Measurements from ENCODE around the gene SPON1. TPM values are rescaled to one million over a fixed set of nuclear protein-coding genes. Genes with fewer than 3 reads are reported as not detected.

Gene SPON1
- total and polyA plus RNA-seq, 2 of the 8 experiments (the other 6 are each of a cell fraction or from before 2014, with no cell fraction given), result 1.5 to 5.4 TPM

- H4K91ac ChIP-seq (replicated peaks; ENCODE audit: insufficient read length, low read length), result no peak overlapping the region
- DNase-seq (ENCODE audit: low read depth in 1 of 2, low spot score in 2 of 2) (peak in 1 of 2 experiments; percentile 68), FAIRE-seq (peak; percentile 58)
- H3K36me3 ChIP-seq (ENCODE audit: control insufficient read depth in 2 of 4, insufficient read depth in 4 of 4, low read length in 3 of 4), result no peaks in the 10 kb centered on the region
- H3K23ac ChIP-seq (ENCODE audit: insufficient read length), result no peak overlapping the region
- no peak overlapping the region for H2BK12ac ChIP-seq (ENCODE audit: low read depth, low read length)
- H4K5ac ChIP-seq (ENCODE audit: insufficient read length, low read depth, low read length), result no peak overlapping the region
- no peak overlapping the region for H2BK15ac ChIP-seq (ENCODE audit: low read length)
- no peaks in the 10 kb centered on the region for H4K20me1 ChIP-seq (replicated peaks in 1 of 2; ENCODE audit: control insufficient read depth in 1 of 2, insufficient read depth in 2 of 2, low read length in 2 of 2)
- no peak overlapping the region for H3K56ac ChIP-seq (replicated peaks; ENCODE audit: insufficient read length, low read depth, low read length)
- H2BK5ac ChIP-seq (ENCODE audit: low read depth, low read length), result no peak overlapping the region
- no peak overlapping the region for H3K4me2 ChIP-seq (ENCODE audit: insufficient read depth in 1 of 2, low read depth in 2 of 2, low read length in 2 of 2)
- no peaks in the 10 kb centered on the region for H3K9me3 ChIP-seq (ENCODE audit: insufficient read depth in 2 of 2, low read depth in 1 of 2, low read length in 1 of 2)
- no peaks in the 10 kb centered on the region for H3K79me2 ChIP-seq (ENCODE audit: control insufficient read depth in 1 of 2, insufficient read depth in 2 of 2, low read length in 2 of 2)
- CTCF ChIA-PET (ENCODE audit: partially characterized antibody), result interaction anchor here (0.6 to 5.9 kb wide), 36 partner anchors 8 to 460 kb away, joined by 3 to 32 read pairs (median 4); no protein-coding TSS in a partner anchor
- POLR2A ChIA-PET (ENCODE audit: partially characterized antibody), result no interaction called here
- WGBS, 2 experiments (ENCODE audit: extremely low coverage in 1 of 2, insufficient coverage in 1 of 2, insufficient read length in 1 of 2, insufficient replicate concordance in 2 of 2, low coverage in 1 of 2, low lambda C conversion rate in 2 of 2, missing lambda C conversion rate in 1 of 2), result 48% methylated on average over 6 of the region's 6 CpGs; no CpG with 5 or more reads in 1 of the 2 experiments
- H3K4me1 ChIP-seq (replicated peaks in 1 of 4; ENCODE audit: control insufficient read depth in 3 of 4, insufficient read depth in 4 of 4, low read length in 3 of 4), result peaks cover 2 to 22% (median 14%) of the 10 kb centered on the region in 4 experiments
- H2BK120ac ChIP-seq (replicated peaks; ENCODE audit: low read depth, low read length), result no peak overlapping the region
- no peak overlapping the region for H3K14ac ChIP-seq (ENCODE audit: insufficient read length)
- no peak overlapping the region for H3K18ac ChIP-seq (ENCODE audit: extremely low read depth, low read length)
- H3K4me3 ChIP-seq (ENCODE audit: extremely low read depth in 1 of 4, insufficient read depth in 2 of 4, low read depth in 3 of 4, low read length in 4 of 4), result no peak overlapping the region
- no peak overlapping the region for H3K27ac ChIP-seq (ENCODE audit: low read depth, low read length)
- H2AFZ ChIP-seq (ENCODE audit: low read length), result peak overlapping the region; percentile 79; the same call in 1 of the 2 replicates
- peaks cover 0 to 3% (median 0%) of the 10 kb centered on the region in 4 experiments; a peak in 1 of 7 replicates for H3K27me3 ChIP-seq (replicated peaks in 1 of 4; ENCODE audit: control insufficient read depth in 3 of 4, extremely low read depth in 1 of 4, insufficient read depth in 3 of 4, low read length in 3 of 4)
- no peak overlapping the region for H2AK5ac ChIP-seq (ENCODE audit: low read depth, low read length)
- no peak overlapping the region for H3K4ac ChIP-seq (replicated peaks; ENCODE audit: insufficient read length, low read depth, low read length)
- H3K9ac ChIP-seq (replicated peaks in 1 of 4; ENCODE audit: extremely low read depth in 1 of 4, low read depth in 3 of 4, low read length in 3 of 4), result no peak overlapping the region
- H2BK20ac ChIP-seq (ENCODE audit: low read length), result 0 out of 2 replicates have a peak overlapping the region, but pooled peaks have one; percentile 24
- no peaks in the 10 kb centered on the region for H3K79me1 ChIP-seq (ENCODE audit: low read depth, low read length)
- H4K8ac ChIP-seq (ENCODE audit: extremely low read depth, insufficient read depth, low read length), result no peak overlapping the region
- H3K23me2 ChIP-seq (ENCODE audit: low read depth, low read length), result no peaks in the 10 kb centered on the region
- TF ChIP-seq YY1 (IDR thresholded peaks at IDR 0.05; ENCODE audit: low read depth, low read length) (peak; percentile 44; the same call in 1 of the 2 replicates), NRF1 (IDR thresholded peaks at IDR 0.05; ENCODE audit: low read depth, low read length) (no peak), RAD21 (IDR thresholded peaks at IDR 0.05 in 1 of 2, conservative IDR thresholded peaks at IDR 0.05 in 1 of 2; ENCODE audit: low read depth in 2 of 2, low read length in 2 of 2) (peak; percentile 53 to 64), POLR2AphosphoS5 (IDR thresholded peaks at IDR 0.05; ENCODE audit: low read depth, low read length) (no peak), CEBPB (IDR thresholded peaks at IDR 0.05; ENCODE audit: low read depth, low read length) (no peak), CTCF (IDR thresholded peaks at IDR 0.05; ENCODE audit: control extremely low read depth in 1 of 3, insufficient read depth in 1 of 3, low read depth in 1 of 3, low read length in 3 of 3) (peak; percentile 75 to 86 (median 82)), FOSL1 (IDR thresholded peaks at IDR 0.05; ENCODE audit: insufficient read depth, low read depth, low read length) (no peak), ZNF274 (IDR thresholded peaks at IDR 0.05; ENCODE audit: borderline replicate concordance, extremely low read depth, low read length) (no peak), TAF1 (IDR thresholded peaks at IDR 0.05; ENCODE audit: low read depth, low read length) (no peak), MAX (IDR thresholded peaks at IDR 0.05) (peak; percentile 81), CTBP2 (IDR thresholded peaks at IDR 0.05; ENCODE audit: borderline replicate concordance, insufficient read depth, insufficient read length, low read length) (no peak)
Measured at GRCh38 chr11:14232652-14233051, 270.1 kb downstream of the SPON1 start.
